NCI-H748 (cell line): ENCODE results near the gene TNS3.

ENCODE experiments used
- DNase-seq: peaks from one replicate; lab custom pipeline; 2025; ENCODE audit not compliant: unreplicated experiment; lab: John Stamatoyannopoulos, UW

TNS3 gene

DNA sequence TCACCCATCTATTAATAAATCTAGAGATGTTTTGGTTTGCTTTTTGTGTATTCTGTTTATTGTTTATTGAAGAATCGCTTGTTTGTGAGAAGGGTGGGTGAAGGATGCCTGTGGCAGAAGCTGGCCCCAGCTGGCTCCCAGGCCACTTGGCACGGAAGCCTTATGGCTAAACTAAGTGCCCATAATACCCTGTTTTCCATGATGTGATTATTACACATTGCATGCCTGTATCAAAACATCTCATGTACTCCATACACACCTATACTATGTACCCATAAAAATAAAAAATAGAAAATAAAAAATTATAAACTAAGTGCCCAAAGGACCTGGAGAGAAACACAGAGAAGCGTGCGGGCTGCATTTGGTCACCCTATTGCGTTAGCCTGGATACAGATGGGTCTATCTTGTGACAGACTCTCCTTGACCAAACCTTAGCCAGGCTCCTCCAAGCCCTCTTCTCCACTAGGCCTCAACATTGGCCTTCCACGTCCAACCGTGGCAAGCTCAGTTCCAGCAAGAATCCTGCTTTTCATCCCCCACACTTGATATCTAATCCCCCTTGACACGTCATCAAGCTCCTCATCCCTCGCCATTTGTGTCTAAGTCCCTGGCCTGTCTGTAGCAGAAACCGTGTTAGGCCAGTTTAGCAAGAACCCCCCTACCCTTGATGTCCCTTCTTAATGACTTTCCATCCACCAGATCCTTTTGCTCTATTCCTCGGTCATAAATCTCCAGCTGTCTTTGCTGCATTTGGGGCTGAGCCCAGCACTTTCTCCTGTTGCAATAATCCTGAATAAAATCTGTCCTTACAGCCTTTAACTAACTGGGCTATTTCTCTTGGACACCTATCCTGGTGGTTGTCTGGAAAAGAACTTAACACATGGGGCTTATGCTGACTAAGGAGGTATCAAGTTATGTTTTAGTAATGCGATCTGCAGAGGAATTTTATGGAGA is 245.2 kb downstream of the TNS3 start:
- no peak for DNase-seq

GRCh38 chr7:47335557-47336471 is 246.1 kb downstream of the TNS3 start:
- no peak for DNase-seq

DNA sequence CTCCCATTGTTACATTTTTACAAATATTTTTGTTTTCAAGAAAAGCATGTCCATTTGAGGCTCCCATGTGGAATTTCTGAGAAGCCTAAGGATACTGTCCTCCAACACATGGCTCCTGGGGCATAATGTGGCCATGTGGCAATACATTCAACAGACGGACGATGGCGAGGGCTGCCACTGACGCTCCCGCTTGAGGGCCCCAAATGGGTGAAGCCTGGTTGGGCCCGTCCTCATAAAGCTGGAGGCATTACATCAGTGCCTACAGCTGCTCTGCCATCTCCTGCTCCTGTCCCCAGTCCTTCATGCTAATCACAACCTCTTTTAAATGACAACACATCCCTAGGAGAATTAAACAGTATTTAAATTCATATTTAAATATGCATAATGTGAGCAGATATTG is 246.8 kb downstream of the TNS3 start:
- no peak for DNase-seq

GRCh38 chr7:47333959-47334358 is 248.0 kb downstream of the TNS3 start:
- no peak for DNase-seq

GRCh38 chr7:47333554-47333887 is 248.4 kb downstream of the TNS3 start:
- DNase-seq = no peak

GRCh38 chr7:47332681-47333553 is 249.0 kb downstream of the TNS3 start:
- no peak for DNase-seq

DNA sequence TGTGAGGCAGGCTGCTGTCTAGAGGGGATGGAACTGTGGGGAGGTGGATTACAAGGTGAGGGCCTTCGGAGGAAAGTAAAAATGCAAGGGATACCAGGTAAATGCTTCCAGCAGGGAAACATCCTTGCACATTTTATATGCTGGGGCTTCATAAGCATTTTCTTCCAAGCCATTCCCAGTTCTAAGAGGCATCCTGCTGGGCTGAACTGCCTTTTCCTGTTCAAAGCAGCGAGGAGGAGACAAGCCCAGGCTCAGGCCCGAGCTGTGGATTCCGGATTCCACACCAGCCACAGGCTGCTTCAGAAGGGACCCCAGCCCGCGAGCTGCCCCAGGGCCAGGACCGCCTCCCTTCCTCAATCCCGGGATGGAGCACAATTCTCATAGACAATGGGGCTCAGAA is 249.7 kb downstream of the TNS3 start:
- no peak for DNase-seq

DNA sequence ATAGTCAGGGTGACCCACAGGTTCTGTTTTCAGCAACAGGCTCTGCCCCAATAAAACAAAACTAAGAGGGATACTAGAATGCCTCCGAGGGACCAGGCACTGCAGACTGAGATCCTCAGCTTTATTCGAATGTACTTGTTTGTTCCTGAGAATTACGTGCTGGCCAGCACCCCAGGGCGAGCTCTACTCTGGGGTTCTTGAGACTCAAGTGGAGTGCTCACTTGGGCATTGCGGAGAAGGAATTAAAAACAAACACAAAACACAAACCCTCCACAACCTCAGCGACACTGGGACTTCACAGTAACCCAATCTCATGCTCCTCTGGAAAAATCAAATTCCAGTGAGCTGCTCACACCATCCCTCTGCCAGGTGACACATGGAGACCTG is 250.7 kb downstream of the TNS3 start:
- DNase-seq = no peak

DNA sequence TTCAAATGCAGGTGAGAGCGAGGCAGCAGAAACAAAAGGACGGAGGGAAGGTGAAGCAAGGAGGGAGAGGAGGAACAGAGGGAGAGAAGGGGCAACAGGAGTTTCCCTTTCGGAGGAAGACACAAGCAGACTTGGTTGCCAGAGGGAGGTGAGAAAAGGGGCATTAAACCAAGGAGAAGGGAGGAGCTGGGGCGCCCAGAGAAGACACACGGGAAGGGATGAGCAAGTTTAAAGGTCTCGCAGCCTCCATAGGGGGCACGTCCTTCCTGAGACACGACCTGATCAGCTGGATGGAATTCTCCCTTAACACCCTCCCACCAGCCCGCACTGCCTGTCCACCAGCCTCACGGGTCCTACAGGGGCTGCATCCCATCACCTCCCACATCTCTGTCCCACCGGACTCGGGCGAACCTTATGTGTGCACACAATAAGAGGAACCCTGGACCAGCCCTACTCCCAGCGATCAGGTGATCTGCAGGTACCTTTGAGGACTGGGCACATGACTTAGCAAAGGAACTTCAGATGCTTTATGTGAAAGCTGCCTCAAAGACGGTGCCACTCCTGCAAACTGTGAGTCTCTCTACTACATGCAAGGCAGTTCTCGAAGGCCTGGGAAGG is 251.2 kb downstream of the TNS3 start:
- DNase-seq = no peak

- DNase-seq = no peak
These were observed 251.9 kb downstream of the TNS3 start for GRCh38 chr7:47330026-47330425.

GRCh38 chr7:47329320-47329926 is 252.5 kb downstream of the TNS3 start:
- no peak for DNase-seq

GRCh38 chr7:47328392-47329319 is 253.3 kb downstream of the TNS3 start:
- no peak for DNase-seq

GRCh38 chr7:47327698-47328391 is 254.1 kb downstream of the TNS3 start:
- no peak for DNase-seq

DNA sequence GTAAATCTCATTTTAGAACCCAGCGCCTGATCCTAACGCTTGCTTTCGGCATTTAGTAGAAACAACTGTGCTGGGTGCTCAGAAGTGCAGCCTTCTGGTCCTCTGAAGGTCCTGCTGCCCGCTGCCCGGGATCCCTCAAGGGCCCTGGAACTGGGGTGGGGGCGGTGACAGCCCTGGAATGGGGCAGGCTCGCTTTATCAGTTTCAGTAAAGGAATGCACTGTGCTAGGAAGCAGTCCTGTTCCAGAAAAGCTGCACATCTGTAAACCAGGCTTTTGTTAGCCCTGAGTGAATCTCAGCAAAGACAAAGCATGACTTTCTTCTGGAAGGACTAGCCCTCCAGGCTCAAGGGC is 254.6 kb downstream of the TNS3 start:
- no peak for DNase-seq

- DNase-seq = no peak
These were observed 255.1 kb downstream of the TNS3 start for GRCh38 chr7:47326808-47327207.

GRCh38 chr7:47326220-47326619 is 255.7 kb downstream of the TNS3 start:
- DNase-seq = no peak

DNA sequence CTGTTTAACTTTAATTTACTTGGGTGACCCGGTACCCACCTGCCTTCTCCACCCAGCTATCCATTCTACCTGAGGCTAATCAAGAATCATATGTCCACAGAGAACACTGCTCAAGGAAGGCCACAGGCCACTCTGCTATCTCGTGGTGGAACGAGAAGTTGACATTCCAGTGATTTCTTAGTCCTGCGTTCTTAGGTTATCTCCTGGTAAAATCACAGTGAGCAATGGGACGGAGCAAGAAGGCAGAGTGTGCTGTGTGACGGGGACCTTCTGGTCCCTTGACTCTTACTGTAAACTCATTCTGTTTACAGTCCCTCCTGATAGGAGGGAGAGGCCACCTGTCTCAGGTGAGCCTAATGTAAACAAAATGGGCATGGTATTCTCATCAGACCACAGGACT is 256.6 kb downstream of the TNS3 start:
- no peak for DNase-seq

GRCh38 chr7:47323904-47324303 is 258.0 kb downstream of the TNS3 start:
- no peak for DNase-seq

DNA sequence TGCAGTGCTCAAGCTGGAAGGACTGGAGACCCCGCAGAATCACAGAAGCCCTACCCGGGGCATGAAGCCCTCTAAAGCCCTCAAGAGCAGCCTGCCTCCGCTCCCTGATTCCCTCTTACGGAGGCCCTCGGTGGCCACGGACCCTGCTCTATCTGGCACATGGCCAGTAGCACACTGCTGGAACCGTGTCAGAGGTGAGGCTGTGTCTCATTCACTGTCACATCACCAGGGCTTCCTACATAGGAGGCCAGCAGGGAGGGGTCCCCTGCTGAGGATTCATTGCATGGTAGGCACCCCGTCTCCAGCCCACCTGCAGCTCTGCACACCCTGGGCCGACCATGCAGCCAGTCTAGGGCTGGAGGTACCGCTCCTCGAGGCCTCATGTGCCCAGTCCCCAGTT is 259.2 kb downstream of the TNS3 start:
- no peak for DNase-seq
